ENCODE data around the gene PFDN1. TPM values are rescaled to one million over a fixed set of nuclear protein-coding genes. Genes with fewer than 3 reads are reported as not detected.
"Not testable (repeated sequence)": the region's sequence is repeated elsewhere in the genome, so short reads cannot be mapped to it uniquely, and the experiment has no call there.

Gene PFDN1, protein sequence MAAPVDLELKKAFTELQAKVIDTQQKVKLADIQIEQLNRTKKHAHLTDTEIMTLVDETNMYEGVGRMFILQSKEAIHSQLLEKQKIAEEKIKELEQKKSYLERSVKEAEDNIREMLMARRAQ
- 28.7 TPM for total RNA-seq

GRCh38 chr5:140302786-140303639 lies at the start of gene PFDN1:
Gene PFDN1, minus strand, starts transcription at chr5:140303101. Its CDS starts 28 bp downstream, at chr5:140303073.
- peak; percentile 91 for DNase-seq

DNA sequence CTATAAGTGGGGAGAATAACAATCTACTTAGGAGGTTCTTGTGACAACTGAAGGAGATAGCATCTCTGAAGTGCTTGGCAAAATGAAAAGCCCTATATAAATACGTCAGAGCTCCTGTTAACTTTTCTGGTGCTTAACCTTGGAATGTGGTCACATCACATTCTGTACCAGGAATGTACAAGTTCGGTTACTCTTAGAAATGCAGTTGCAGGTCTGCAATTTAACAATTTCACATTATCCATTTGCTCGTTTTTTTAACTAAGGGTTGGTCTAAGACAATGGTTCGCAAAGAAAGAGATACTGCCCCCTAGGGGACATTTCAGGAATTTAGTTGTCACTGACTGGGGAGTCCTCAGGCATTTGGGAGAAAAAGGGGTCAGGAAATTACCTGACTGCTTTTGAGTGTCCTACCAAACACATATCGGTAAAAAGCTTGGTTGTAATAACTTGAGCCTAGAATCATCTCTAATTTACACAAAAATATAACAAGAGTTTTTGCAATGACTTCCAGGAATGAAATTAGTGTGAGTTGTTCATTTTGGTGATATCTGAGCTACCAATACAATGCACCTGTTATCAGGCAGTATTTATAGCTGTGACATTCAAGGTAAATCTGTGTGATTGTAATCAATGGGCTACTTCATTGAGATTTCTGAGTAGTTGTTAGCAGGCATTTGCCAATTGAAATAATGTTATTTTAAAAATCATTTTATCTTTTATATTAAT lies 48.9 kb upstream of the PFDN1 start:
- DNase-seq: peak; percentile 35

GRCh38 chr5:140349244-140349643 lies 46.3 kb upstream of the PFDN1 start:
- no peak for DNase-seq

GRCh38 chr5:140348104-140348503 lies 45.2 kb upstream of the PFDN1 start:
- no peak for DNase-seq

DNA sequence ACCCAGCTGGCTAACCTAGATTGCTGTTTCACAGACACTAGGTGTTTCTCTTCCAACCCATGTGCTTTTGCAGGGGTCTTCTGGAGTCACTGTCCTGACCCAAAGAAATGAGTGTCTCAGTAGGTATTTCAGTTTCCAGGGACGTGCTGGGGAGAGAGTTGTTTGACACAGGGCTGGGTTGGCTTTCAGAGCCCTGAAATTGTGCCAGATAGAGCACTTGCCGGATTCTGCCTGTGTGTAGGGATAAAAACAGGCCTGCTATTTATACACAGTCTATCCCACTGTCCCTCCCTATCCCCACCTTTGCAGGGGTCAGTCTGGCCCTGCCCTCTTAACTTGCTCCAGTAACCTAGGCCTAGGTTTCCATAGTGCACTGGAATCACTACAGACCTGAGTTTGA lies 44.5 kb upstream of the PFDN1 start:
- no peak for DNase-seq

GRCh38 chr5:140346348-140347221 lies 43.7 kb upstream of the PFDN1 start, which contains the start of gene HBEGF:
Gene HBEGF, minus strand, starts transcription at chr5:140346603. Its CDS starts 275 bp downstream, at chr5:140346328.
- peak; percentile 15 for DNase-seq

DNA sequence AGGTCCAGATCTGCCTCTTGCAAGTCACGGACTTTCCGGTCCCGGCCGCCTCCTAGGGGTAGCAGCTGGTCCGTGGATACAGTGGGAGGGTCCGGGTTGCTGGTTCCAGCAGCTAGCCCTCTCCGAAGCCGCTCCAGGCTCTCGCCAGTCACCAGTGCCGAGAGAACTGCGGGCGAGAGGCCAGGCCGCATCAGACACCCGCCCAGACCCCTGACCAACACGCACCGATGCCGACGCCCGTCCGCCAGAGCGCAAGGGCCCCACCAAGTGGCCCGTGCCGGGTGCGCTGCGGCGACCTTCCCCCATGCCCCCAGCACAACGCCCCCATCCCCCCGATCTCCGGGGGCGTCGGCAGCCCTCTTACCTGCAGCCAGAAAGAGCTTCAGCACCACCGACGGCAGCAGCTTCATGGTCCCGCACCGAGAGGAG lies 43.0 kb upstream of the PFDN1 start:
- DNase-seq: no peak

- DNase-seq: no peak
These were observed 42.0 kb upstream of the PFDN1 start for GRCh38 chr5:140344683-140345423.

DNA sequence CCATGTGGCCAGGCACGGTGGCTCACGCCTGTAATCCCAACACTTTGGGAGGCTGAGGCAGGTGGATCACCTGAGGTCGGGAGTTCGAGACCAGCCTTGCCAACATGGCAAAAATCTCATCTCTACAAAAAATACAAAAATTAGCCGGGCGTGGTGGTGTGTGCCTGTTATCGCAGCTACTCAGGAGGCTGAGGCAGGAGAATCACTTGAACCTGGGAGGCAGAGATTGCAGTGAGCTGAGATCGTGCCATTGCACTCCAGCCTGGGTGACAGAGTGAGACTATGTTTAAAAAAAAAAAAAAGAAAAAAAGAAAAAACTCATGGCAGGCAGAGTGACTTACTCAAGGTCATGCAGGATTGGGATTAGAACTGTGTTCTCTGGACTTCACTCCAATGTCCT lies 40.9 kb upstream of the PFDN1 start:
- not testable (repeated sequence) for DNase-seq

DNA sequence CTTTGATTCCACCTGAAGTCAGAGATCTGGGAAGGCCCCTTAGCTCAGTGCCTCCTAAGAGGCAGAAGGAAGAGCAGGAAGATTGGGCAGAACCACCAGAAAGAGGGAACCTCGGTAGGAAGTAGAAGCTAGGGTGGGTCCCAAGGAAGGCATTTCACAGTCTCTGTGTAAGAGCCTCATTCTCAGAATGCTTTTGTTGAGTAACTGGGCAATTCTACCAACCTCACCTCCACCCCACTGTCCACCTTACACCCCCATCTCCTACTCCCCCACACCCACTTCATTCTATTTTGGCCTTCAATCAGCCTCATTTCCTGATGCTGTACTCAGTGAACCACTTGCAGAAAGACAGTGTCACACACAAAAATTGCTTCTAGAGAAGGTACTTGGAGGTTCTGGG lies 40.0 kb upstream of the PFDN1 start:
- no peak for DNase-seq

DNA sequence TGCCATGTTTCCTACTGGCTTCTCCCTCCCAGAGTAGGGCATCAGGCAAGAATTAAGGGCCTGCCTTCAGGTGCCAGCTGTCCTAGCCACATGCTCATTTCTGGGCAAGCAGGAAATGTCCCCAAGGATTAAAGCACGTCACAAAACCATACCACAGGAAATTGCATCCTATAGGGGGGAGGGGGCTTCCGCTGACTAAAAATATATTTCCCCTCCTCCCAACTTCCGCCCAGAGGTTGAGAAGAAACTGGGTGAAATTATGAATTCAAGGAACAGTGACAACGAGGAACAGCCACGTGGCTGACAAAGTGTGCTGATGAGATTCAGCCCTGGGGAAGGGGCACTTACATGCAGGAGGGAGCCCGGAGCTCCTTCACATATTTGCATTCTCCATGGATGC lies 39.4 kb upstream of the PFDN1 start:
- peak; percentile 39 for DNase-seq

DNA sequence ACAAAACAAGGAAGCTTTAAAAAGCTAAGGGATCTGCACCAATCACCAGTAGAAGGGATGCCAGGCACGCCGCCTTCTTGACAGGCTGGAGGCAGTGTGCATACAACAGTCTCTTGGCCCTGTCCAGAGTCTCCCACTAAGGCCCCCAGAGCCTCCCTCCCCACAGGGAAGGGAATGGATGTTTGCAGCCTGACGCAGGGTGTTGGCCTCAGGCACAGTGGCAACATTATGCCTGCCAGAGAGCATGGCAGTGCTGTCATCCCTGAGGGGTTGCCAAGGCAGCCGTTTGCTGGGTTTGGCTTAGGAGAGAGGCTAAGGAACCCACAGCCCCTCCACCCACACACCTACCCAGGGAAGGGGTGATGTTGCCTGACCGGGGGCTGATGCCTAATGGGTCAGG lies 38.7 kb upstream of the PFDN1 start:
- no peak for DNase-seq

- DNase-seq: no peak
These were observed 37.8 kb upstream of the PFDN1 start for GRCh38 chr5:140340605-140341121.

DNA sequence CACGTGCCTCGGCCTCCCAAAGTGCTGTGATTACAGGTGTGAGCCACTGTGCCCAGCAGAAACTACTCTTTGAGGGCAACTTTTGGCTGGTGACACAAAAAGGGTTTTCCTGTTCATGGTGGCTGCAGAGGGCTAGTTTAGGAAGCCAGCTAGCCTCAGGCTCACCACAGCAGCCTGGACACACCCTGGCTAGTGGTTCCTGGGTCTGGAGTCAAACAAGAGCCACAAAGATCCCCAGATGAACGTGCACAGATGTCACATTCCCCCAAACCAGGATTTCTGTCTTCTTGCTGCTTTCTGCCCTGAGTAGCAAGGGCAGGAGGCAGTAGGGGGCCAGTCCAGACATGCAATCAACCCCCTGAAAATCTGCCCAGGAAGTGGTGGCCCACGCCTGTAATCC lies 36.7 kb upstream of the PFDN1 start:
- no peak for DNase-seq

DNA sequence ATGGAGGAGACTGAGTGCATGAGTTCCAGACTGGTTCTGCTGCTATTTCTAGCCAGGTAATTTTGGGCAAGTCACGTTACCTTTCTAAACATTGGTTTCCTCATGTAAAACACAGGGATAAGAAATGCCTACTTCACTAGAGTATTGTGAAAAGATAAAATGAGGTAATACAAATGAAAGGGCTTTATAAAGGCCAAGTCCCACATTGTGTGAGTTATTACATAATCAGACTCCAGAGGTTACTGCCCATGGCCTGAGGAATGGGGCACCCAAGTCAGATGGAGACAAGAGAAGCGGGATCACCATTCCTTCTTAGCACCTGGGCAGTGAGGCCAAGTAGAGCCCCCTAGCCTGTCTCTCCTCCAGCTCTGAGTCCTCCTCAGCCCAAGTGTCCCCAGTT lies 36.0 kb upstream of the PFDN1 start:
- no peak for DNase-seq

GRCh38 chr5:140338336-140338735 lies 35.4 kb upstream of the PFDN1 start:
- DNase-seq: no peak

DNA sequence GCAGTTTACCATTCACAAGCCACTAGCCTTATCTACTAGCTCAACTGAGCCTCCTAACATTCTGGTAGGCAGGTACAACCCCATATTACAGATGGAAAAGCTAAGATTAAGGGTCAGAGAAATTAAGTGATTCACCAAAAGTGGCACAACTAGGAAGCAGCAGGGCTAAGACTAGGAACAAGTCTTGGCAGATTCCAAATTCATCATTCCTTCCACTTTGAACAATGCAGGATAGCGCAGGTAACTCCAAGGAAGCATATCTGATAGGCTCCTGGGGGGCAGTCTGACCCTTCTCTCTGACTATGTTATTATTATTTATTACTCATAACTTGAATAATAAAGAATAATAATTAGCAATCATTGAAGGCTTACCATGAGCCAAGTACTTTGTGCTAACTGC lies 35.0 kb upstream of the PFDN1 start:
- no peak for DNase-seq

DNA sequence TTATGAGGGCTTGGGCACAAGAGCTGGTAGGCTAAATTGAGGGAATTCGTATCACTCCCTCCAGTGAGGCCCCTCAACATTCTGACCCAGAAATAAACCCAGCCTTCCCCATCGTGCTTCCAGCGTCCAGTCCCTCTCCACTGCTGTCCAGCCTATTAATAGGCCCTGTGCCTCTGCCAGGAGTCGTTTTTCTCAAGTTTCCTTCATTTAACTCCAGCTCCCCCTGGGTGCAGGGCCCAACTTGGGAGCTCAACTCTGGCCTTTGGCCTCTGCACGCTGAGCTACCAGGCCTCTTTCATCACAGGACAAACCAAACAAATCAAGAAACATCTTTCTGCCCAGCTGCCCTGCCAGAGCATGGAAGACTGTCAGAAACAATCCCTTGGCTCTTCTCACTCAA lies 33.5 kb upstream of the PFDN1 start:
- peak; percentile 13 for DNase-seq

DNA sequence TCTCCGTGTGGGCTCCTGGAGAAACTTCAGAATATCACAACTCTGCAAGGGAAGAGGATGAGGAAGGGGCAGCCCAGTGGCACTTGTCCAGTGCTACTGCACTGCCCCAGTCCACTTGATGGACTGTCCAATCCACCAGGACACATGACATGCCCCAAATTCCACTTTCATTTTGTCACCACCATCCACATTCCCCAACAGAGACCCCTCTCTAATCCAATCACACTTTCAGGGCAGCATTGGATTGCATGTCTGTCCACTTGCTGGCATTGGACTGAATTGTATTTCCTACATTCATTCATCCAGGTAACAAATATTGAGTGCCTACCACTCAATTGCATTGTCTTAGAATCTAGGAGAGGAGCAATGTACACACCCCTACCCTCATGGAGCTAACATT lies 28.7 kb upstream of the PFDN1 start:
- DNase-seq: no peak

GRCh38 chr5:140329739-140330481 lies 27.0 kb upstream of the PFDN1 start:
- no peak for DNase-seq

Data from skin of body (tissue), 2 donors.